GM18508 (cell line): Measurements from ENCODE around the gene COPZ1.
"Not testable (repeated sequence)": the region's sequence is repeated elsewhere in the genome, so short reads cannot be mapped to it uniquely, and the experiment has no call there.

Experiments
- ATAC-seq: cut with Tn5 transposase; IDR thresholded peaks from one replicate; pipeline ENCODE4 v1.9.1; 2021; ENCODE audit warnings: moderate number of reproducible peaks; ENCODE audit not compliant: insufficient read depth, unreplicated experiment

COPZ1 gene

DNA sequence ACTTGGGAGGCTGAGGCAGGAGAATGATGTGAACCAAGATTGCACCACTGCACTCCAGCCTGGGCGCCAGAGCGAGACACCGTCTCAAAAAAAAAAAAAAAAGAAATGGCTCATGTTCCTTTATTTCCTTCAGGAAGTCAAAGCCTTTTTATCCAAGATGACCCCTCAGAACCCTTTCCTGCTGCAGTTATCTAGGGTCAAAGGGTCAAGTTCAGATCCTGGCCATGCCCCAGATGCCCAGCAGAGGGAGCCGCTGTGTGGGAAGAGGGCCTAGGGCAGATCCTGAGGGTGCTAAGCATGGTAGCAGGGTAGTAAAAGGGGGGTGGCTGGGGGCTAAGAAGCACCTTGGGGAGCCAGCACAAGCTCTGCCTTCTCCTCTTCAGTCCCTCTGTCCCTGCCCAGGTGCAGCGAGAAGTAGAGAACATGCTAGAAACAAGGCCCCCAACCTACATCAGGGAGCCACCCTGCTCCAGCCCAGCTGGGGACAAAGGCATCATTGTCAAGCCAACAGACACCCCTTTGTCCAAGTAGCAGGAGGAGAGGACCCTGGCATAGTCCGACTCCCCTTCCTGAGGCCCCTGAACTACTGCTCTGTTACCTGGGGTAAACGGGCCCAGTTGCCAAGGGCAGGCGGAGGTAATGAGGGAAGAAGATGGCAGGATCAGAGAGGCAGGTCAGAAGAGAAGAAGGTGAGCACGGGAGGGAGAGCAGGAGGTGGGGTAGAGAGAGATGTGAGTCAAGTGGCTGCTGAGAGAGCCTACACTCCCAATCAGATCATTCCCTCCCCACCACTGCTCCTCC is 30.6 kb upstream of the COPZ1 start:
- no peak for ATAC-seq

DNA sequence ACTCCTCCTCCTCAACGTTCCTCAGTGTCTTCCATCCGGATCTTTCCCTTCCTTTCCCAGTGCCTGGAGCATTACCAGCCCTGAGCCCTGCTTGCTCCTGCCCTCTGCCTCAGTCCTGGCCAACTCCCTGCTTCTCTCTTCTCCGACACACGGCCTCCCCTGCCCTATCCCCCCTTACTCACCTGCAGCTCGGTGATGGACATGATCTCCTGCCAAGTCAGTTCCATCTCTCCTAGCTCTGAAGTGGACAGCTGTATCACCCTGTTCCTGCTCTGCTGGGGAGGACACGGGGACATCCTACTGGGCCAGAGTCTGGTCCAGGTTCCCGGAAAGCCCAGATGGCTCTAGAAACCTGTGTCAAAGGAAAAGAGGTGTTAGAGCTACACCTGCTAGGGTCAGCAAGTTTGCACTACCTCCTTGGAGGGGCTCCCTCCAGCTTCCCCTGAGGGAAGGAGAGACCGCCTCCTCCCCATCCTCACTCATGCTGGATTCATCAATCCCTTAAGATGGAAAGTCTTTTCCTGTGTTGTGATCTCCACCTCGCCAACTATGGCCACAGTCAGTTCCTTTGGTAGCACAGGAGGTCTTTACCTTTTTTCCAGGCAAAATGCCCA is 29.9 kb upstream of the COPZ1 start:
- ATAC-seq: no peak

DNA sequence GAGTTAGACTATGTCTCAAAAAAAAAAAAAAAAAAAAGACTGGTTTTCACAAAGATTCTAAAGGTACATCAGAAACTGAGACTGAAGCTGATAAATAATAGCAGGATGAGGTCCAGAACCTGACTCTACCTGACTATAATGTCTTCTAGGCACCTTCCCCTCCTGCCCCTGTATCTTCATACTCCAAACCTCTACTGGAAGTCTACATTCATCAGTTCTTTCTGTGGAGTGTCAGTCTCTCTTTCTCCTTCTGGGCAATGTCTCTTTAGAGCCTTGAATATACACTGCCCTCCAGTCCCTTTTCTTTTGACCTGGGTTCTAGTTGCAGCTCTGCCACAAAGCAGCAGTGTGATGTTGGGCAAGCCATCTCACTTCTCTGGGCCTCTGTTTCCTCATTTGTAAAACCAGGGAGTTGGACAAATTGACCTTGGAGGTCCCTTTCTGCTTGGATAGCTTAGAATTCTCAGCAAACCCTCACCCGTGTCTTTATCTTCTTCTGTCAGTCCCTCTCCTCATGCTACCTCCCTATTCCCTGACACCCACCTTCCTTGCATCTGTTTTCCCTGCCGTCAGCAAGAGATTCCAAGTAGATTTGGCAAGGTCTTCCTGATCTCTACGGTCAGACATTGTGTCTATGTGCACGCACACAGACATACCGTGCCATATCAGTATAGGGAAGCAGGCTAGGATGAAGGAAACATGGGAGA is 28.4 kb upstream of the COPZ1 start:
- no peak for ATAC-seq

DNA sequence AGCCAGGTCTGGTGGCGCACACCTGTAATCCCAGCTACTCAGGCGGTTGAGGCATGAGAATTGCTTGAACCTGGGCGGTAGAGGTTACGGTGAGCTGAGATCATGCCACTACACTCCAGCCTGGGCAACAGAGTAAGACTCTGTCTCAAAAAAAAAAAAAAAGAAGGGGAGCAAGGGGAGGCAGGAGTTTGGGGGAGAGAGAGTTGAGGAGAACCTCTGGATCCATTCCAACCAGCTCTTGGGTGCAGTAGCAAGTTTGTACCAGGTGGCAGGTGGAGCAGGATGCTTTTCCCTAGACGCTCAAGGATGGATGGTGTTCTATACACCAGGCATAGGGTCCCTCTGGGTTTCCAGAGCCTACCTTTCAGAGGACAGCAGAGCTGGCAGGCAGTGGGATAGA is 26.0 kb upstream of the COPZ1 start:
- no peak for ATAC-seq

DNA sequence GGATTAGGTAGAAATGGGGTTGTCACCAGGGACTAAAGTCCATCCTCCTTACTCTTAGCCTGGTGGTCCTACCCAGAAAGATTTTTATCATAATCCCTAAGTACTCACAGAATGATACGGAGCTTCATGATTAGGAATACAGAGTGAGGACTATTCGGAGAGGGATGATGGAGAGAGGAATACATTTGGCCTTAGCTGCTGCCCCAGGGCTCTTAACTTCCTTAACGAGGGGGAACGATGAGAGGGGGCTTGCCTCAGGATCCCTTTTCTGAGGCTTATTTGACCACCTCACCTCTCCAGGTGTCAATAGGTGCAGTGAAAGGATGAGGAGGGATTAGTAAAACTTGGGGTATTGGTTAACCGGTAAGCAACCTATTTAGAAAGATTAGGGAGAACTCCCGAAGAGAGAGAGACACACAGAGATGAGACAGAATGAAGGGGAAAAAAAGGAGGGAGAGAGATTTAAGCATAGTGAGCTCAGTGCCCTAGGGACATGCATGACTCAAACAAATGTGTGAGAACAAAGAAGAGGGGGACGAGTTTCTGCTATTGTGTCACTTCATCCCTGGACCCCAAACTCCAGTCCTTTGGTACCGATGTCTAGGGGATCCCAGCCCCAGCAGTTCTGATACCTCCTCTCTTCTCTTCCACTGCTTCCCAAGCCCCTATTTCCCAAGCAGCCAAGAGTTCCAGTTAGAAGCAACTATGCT is 25.3 kb upstream of the COPZ1 start:
- ATAC-seq: no peak

DNA sequence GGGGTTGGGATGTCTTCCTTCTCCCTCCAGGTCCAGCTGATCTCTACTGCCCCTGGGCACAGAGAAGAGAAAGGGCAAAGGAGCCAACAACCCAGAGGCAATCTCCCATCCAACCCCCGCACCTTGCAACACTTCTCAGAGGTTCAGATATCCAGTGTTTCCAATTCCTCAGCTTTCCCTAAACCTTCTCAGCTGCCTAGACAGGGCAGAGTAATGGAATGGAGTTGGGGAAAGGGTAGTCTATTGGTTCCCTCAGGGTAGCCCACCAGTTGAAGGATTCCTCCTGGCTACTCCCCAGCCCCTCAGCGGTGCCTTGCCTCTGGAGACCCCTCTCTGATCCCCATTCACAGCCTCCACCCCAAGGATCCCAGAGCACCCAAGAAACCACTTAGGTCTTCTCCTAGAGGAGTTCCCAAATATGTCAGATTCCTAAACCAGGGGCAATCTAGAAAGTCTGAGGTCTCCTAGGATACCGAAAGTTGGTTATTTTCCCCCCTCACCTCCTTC is 24.7 kb upstream of the COPZ1 start:
- ATAC-seq: no peak

DNA sequence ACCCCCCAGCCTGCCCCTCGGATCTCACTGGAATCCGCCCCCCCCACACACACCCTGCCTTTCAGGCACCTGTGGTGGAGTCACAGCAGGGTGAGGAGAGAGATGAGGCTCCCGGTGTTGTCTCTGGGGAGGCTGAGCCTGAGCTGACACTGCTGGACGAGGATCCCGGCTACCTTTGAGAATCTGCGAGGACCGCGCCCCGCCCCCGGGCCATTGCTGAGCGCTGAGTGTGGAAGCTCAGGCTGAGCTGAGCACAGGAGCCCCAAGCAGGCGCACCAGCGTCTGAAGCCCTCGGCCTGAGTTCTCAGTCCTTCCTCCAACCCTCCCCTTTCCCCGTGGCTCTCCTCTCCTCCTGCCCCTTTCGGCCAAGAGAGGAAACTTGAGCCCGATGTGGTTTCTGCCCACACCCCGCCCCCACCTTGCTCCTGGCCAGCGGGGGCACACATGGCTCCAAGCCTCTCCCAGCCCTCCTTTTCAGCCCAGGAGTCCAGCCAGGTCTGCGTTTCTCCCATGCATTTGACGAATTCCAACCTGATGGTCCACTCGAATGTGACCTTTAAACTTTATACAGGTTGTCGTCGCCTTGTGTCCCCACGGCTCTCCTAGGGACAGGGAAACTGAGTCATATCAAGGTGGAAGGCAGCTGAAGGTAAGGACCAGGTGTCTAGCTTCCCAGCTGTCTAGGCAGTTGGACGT is 24.1 kb upstream of the COPZ1 start, which contains the start of gene NFE2:
TSS of gene NFE2 (minus strand) at position 284 of the 696 bp plus-strand sequence. CDS start 5,767 bp downstream, outside the sequence.
- ATAC-seq: no peak

DNA sequence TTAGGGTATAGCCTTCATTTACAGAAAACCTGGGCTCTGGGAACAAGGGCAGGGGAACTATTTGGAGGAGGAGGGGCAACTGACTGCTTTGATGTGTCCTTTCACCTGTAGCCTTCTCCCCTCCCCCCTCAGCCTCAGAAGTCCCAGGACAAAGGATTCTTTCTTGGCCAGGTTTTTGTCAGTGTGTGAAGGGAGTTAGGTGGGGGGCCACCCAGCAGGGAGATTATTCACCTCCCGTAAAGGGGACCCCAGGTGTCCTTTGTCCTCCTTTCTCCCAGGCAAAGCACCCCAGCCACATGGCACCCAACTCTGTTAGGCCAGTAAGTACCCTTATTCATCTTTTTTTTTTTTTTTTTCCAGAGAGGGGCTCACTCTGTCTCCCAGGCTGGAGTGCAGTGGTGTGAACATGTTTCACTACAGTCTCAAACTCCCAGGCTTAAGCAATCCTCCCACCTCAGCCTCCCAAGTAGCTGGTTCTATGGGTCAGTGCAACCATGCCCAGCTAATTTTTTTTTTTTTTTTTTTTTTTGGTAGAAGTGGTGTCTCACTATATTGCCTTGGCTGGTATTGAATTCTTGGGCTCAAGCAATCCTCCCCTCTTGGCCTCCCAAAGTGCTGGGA is 23.4 kb upstream of the COPZ1 start:
- ATAC-seq: no peak

DNA sequence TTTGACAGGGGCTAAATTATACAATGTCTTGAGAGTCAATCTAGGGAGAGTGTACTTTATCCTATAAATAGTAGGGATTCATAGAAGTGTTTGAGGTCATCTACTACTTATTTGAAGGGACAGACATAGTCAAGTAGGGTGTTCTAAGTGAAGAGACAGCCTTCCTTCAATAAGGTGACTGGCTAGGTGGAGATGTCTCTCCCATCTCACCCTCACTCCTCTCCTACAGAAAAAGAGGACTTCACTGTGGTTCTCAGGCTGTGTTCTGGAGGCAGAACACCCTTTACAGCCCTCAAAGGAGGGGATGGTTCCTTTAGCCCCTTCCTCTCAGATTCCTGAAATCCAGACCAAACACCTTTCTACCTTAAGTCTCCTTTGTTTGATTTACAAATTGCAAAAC is 21.3 kb upstream of the COPZ1 start:
- no peak for ATAC-seq

DNA sequence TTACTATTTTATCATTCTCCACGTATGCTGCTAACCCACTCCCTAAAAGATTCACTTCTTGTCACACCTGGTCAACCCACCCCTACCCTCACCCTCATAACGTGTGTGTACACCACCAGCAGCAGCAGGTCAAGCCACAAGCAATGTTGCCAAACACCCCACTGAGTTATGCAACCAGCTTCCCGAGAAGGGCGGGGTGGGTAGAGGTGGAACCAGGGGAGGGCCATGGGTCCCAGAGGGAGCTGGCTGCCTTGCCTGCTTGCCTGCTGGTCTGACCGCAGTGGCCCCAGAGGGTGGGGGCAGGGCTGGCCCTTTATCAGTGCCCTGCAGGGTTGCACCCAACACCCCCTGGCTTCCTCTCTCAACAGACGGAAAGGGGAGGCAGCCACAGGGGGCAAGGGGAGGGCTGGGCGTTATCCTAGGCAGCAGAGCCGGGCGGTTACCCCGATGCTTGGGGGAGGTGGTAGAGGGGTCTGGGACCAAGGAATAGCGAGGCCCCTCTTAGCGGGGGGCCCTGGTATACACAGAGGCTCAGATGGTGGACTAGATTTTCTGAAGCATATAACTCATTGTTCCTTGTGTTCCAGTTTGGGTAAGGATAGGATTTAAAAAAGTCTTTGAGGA is 20.6 kb upstream of the COPZ1 start:
- ATAC-seq: no peak

DNA sequence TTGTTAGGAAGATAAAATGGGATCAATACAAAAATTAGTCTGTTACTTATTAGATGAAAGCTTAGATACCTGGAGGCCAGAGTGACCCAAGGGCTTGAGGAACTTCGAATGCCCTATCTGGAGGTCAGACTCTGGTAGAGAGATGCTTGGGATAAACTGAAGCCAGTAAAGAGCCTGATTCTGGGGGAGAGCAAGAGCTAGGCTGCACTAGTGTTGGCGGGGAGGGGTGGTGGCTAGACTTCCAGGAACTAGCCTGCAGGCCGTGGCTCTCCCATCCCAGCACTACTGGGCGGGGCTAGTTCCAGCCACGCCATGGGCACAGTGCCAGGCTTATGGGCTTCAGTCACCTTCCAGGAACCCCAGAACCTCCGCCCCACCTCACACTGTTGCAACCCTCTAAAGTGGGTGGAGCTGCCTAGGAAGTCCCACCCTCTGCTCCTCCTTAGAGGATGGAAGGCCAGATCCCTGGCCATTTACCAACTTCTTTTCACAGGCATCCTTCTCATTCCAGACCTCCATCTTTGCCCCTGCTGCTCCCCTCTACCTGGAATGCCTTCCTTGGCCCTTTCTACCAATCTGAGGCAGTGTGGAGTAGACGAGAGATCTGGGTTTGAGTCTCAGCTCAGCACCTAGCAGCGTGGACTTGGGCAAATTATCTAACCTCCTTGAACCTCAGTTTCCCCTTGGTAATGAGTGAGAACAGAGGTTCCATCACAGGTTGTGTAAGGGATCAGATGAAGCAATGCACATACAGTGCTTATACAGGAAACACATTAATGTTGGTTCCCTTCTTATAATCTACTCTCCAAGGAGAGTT is 17.8 kb upstream of the COPZ1 start:
- ATAC-seq: no peak

DNA sequence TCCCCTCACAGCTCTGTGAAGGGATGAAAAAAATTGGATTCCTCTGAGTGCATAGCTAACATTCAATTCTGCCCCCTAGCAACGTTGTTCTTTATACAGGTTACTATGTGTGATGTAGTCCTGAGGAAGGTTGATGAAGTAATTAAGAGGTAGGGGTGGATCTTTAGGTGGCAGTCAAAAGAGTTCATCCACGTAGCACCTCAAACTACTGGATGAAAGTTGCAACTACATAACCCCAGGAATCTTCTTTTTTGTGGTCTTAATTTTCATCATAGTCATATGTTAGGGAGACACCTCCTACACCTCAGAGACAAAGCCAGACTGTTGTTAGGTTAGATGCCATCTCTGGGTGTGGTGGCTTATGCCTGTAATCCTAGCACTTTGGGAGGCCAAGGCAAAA is 13.9 kb upstream of the COPZ1 start:
- no peak for ATAC-seq

DNA sequence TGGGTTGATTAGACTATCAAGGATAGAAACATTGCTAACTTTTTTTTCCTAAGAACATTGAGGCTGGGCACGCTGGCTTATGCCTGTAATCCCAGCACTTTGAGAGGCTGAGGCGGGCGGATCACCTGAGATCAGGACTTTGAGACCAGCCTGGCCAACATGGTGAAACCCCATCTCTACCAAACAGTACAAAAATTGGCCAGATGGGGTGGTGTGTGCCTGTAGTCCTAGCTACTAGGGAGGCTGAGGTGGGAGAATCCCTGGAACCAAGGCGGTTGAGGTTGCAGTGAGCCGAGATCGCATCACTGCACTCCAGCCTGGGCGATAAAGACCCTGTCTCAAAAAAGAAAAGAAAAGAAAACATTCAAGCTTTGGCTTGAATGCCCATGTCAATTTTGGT is 12.6 kb upstream of the COPZ1 start:
- not testable (repeated sequence) for ATAC-seq

DNA sequence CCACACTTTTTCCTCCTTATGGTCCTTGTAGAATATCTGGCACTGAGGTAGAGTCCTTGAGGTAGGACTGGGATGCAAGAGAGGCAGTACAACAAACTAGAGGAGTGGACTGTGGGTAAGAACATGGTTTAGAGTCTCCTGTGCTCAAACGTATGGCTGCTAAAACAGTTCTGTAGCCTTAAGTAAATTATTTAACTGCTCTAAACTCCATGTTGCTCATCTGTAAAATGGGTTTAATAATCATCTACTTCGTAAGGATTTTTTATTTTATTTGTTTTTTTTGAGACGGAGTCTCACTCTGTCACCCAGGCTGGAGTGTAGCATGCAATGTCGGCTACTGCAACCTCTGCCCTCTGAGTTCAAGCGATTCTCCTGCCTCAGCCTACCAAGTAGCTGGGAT is 3.6 kb upstream of the COPZ1 start:
- ATAC-seq: no peak

DNA sequence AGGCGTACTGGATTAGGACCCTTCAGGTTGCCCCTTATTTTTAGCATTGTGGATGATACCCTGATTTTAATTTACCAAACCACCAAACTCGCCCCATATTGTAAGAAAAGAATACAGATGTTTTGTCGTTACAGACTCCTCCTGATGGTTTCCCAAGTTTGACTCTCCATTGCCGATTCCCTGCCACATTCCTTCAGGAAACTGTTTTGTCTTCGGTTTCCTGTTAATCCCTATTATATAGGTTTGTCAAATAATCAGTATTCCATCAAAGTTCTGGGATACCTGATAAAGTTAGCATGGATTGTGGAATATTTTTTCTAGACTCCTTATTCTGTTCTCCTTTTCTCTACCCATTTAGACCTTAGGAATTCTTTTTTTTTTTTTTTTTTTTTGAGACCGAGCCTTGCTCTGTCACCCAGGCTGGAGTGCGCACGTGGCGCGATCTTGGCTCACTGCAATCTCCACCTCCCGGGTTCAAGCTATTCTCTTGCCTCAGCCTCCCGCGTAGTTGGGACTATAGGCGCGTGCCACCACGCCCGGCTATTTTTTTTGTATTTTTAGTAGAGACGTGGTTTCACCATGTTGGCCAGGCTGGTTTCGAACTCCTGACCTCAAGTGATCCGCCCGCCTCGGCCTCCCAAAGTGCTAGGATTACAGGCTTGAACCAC is 645 bp downstream of the COPZ1 start:
- not testable (repeated sequence) for ATAC-seq

DNA sequence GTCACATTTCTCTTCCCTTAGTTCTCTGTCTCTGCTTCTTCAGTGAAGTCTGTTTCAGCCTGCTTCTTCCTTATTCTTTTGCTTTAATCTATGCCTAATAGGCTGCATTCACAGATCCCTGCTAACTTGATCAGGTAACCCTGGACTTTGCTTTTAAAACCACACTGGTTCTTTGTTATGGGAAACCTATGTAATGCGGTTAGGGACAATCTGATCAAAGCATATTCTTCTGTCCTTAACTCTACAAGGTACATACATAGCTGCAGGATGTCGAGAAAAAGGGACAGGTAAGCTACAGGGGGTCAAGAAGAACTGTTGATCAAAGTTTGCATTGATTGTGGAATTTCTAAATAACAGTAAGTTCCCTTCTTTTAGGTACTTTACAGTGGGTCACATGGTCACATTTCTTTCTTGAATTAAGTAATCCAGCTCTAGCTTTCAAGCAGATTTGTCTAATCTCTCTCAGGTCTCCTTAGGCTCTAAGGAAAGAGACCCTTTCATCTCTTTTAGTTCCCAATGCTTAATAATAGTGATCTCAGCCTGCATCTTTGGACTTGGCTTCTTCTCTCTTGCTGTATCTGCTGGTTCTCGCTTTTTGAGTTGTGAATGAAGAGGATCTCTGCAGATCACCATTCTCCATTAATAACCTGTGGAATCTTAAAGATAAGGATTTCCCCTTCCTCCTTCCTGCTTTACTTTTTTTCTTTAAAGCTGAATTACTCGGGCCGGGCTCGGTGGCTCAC is 3.8 kb downstream of the COPZ1 start:
- ATAC-seq: no peak

DNA sequence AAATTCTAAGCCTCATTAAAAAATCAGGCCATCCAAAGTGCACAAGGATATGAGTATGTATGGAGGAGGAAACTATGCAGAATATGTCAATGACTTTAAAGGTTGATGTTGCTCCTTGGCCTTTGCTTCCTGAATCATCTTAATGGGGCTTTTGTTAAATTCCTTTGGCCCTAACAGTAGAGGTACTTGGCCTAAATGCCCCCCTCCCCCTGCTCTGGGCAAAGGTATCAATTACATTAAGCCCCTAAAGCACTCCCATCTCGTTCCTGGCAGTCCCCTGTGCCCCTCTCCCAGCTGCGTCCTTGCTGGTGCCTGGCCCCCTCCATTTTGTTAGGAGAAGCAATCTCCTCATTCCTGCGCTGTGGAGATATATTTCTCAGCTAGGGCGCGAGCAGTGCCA is 4.8 kb downstream of the COPZ1 start:
- no peak for ATAC-seq
